ENCODE measurements around the gene KLHL18. TPM values are rescaled to one million over a fixed set of nuclear protein-coding genes. Genes with fewer than 3 reads are reported as not detected.
A peak's percentile ranks its signal among the peaks of the same experiment; 100 is the strongest.
"Not testable (repeated sequence)": the region's sequence is repeated elsewhere in the genome, so short reads cannot be mapped to it uniquely, and the experiment has no call there.

The KLHL18 gene
- total RNA-seq, 2 experiments from 2014 or later = 28.8 to 32.6 TPM

GRCh38 chr3:47366833-47367232 lies 84.1 kb downstream of the KLHL18 start:
- ChIA-PET CTCF (no interaction called here), POLR2A (no interaction called here)
- Mint-ChIP-seq H3K27ac (no peak overlapping the region), H3K9me3 (peaks cover 9% of the 10 kb centered on the region), H3K27me3 (no peaks in the 10 kb centered on the region), H3K36me3 (ENCODE audit: low read depth) (peaks cover 8% of the 10 kb centered on the region), H3K4me1 (ENCODE audit: low read depth) (peaks cover 11% of the 10 kb centered on the region), H3K4me3 (no peak overlapping the region)
- ATAC-seq (no peak), DNase-seq (no peak)
- no peak for TF ChIP-seq CTCF (IDR thresholded peaks at IDR 0.05)
- intact Hi-C loops (cut with micrococcal nuclease) = no loop called here

GRCh38 chr3:47367631-47368030 lies 84.9 kb downstream of the KLHL18 start:
- Mint-ChIP-seq H3K4me1 (ENCODE audit: low read depth) (peaks cover 6% of the 10 kb centered on the region), H3K4me3 (no peak overlapping the region), H3K27me3 (no peaks in the 10 kb centered on the region), H3K36me3 (ENCODE audit: low read depth) (peaks cover 3% of the 10 kb centered on the region), H3K27ac (no peak overlapping the region), H3K9me3 (peaks cover 4% of the 10 kb centered on the region)
- TF ChIP-seq CTCF (IDR thresholded peaks at IDR 0.05) = no peak
- CTCF ChIA-PET = no interaction called here
- POLR2A ChIA-PET = no interaction called here
- DNase-seq (no peak), ATAC-seq (no peak)
- intact Hi-C loops (cut with micrococcal nuclease) = no loop called here

DNA sequence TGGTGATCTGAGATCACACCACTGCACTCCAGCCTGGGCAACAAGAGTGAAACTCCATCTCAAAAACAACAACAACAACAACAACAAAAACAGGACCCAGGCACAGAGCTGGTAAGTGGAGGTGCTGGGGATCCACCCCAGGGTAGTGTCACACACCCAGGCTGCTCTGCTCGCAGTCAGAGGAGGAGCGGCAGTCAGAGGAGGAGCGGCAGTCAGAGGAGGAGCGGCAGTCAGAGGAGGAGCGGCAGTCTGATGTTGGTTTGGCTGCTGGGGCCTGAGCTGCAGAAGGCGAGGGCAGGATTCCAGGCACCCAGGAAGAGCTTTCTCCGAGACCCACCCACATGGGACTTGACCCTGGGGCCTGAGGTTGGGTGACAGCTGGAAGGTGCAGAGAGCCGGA lies 87.3 kb downstream of the KLHL18 start:
- H3K4me1 Mint-ChIP-seq (ENCODE audit: low read depth); H3K9me3 Mint-ChIP-seq; DNase-seq; H3K27ac Mint-ChIP-seq; H3K27me3 Mint-ChIP-seq; H3K4me3 Mint-ChIP-seq; intact Hi-C loops (cut with micrococcal nuclease); H3K36me3 Mint-ChIP-seq (ENCODE audit: low read depth); ATAC-seq: not testable (repeated sequence)
- CTCF ChIA-PET = interaction anchor here (0.6 to 2.2 kb wide), 7 partner anchors 9 to 475 kb away, joined by 3 to 6 read pairs (median 4); no protein-coding TSS in a partner anchor
- POLR2A ChIA-PET = interaction anchor here (1.0 to 1.6 kb wide), 2 partner anchors 10 to 394 kb away, joined by 3 to 5 read pairs; partner anchors contain the start of gene PTPN23

DNA sequence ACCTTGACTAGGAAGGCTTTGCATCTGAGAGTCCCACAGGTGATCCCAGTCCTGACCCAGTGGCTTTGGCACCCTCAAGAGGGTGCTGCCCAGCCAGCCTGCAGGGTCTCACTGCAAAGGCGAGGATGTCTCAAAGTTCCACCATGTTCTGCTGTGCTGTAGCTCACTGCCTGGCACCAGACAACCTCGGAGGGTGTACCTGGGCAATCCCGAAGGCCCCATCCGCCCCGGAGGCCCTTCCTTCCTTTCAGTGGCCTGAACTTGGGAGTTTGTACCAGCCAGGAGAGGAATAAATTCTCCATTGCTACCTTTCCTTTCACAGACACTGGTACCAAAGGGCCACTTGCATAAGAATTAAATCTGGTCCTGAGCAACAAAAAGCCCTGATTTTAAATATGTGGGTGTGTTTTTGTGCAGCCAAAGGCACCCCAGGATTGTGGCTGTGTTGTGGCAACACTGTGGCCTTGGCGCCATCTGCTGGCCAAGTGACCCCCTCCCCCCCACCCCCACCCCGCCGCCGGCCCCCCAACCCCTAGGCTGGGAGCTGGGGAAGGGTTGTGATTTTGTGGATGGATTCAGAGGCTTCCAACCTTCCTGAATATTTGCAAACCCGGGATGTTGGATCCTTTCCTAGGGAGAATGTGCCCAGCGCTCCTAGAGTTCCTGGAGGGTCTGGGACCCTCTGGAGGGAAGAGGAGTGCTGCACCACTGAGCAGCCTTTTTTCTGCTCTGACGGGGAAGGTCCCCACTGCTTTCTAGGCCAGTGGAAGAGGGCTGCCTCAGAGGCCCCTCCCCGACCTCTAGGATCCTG lies 88.3 kb downstream of the KLHL18 start:
- no peaks in the 10 kb centered on the region for H3K27me3 Mint-ChIP-seq
- H3K36me3 Mint-ChIP-seq (ENCODE audit: low read depth) = no peaks in the 10 kb centered on the region
- intact Hi-C loops (cut with micrococcal nuclease) = no loop called here
- ATAC-seq (peak; percentile 37), DNase-seq (peak; percentile 50)
- no peaks in the 10 kb centered on the region for H3K4me1 Mint-ChIP-seq (ENCODE audit: low read depth)
- H3K4me3 Mint-ChIP-seq = no peak overlapping the region
- H3K9me3 Mint-ChIP-seq = no peaks in the 10 kb centered on the region
- CTCF ChIA-PET = interaction anchor here (0.5 to 2.2 kb wide), 7 partner anchors 12 to 204 kb away, joined by 3 to 6 read pairs (median 3); no protein-coding TSS in a partner anchor
- H3K27ac Mint-ChIP-seq = no peak overlapping the region
- POLR2A ChIA-PET = interaction anchor here (0.7 to 1.0 kb wide), 2 partner anchors 10 kb away, joined by 3 read pairs; partner anchors contain the start of gene PTPN23
- peak; percentile 65 for TF ChIP-seq CTCF (IDR thresholded peaks at IDR 0.05)

- ChIA-PET POLR2A (interaction anchor here (0.6 to 1.4 kb wide), 2 partner anchors 11 to 13 kb away, joined by 3 to 4 read pairs; no protein-coding TSS in a partner anchor), CTCF (no interaction called here)
Measured at GRCh38 chr3:47374587-47374986, 91.8 kb downstream of the KLHL18 start.

More at GRCh38 chr3:47374587-47374986, 91.8 kb downstream of the KLHL18 start:
- H3K27me3 Mint-ChIP-seq = no peaks in the 10 kb centered on the region
- no peak for TF ChIP-seq CTCF (IDR thresholded peaks at IDR 0.05)
- DNase-seq (no peak), ATAC-seq (no peak)
- no peaks in the 10 kb centered on the region for H3K9me3 Mint-ChIP-seq
- H3K4me1 Mint-ChIP-seq (ENCODE audit: low read depth) = peaks cover 7% of the 10 kb centered on the region
- no peak overlapping the region for H3K4me3 Mint-ChIP-seq
- peaks cover 1% of the 10 kb centered on the region for H3K36me3 Mint-ChIP-seq (ENCODE audit: low read depth)
- intact Hi-C loops (cut with micrococcal nuclease) = no loop called here
- H3K27ac Mint-ChIP-seq = no peak overlapping the region
